TTC549 (cell line): Measurements from ENCODE around the gene CSF1R.

Source experiments
- FAIRE-seq: peaks from 2 replicates; lab custom pipeline; 2012; peaks lifted over from hg19 to GRCh38; lab: Jason Lieb, UNC

Gene CSF1R

DNA sequence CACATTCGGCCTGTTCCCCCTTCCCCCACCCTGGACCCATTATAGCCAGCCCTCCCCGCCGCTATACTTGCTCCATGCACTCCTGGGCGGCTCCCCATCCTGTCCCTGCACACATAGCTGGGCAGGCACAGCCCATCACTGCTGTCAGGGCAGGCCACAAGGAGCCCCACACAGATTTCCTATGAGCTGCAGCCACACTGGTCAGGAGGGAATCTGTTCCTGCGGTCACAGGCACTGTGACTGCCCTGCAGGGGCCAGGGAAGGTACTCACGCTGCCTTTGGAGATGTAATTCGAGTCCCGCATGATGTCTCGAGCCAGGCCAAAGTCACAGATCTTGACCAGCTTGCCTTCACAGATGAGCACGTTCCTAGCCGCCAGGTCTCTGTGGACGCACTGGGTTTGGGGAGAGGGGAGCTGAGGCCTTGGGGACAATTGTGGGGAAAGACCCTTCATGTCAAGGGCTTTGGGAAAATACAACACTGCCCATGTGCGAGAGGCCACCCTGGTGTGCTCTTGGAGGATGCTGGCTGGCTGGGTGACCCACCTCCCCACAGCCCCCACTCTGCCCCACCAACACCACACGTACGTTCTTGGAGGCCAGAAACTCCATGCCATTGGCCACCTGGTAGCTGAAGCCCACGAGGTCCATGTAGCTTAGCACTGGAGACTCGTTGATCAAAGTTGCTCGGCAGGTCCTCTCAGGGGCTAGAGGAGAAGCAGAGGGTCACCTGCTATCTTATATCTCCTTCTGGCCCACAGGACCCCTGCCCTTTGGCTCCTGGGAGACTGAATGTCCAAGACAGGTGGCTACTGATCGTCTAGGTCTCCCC, 34.5 kb upstream of the CSF1R start:
- FAIRE-seq = no peak

- FAIRE-seq = no peak
Observed at GRCh38 chr5:150120062-150120441, 33.7 kb upstream of the CSF1R start.

DNA sequence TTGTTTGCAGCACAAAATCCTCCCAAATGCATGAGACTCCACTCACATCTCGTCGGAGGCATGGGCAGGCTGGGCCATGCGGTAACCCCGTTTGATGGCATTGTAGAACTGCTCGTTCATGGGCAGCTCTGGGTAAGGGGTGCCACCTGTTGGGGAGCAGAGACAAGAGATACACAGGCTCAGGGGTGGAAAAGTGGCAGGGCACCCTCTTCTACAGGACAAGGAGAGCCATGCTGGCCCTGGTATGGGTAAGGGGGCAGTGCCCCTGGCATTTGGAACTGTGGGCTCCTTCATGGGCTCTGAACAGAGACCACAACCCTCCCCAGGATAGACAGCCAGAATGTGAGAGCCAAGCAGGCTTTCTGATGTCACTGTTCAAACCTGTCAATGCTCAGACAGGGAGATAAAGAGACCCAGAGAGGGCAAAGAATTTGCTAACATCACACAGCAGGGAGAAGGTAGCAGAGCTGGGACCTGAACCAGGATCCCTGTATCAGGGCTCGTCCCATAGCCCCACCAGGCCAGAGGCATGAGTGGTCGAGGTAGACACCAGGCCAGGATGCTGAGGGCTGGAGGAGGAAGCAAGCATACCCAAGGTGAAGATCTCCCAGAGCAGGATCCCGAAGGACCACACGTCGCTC, 33.2 kb upstream of the CSF1R start:
- FAIRE-seq = no peak

- no peak for FAIRE-seq
Observed at GRCh38 chr5:150118561-150119229, 32.3 kb upstream of the CSF1R start.

GRCh38 chr5:150117945-150118560, 31.7 kb upstream of the CSF1R start:
- no peak for FAIRE-seq

- no peak for FAIRE-seq
Observed at GRCh38 chr5:150116667-150117400, 30.5 kb upstream of the CSF1R start.

- no peak for FAIRE-seq
Observed at GRCh38 chr5:150114773-150115408, 28.5 kb upstream of the CSF1R start.

- no peak for FAIRE-seq
Observed at GRCh38 chr5:150114102-150114641, 27.8 kb upstream of the CSF1R start.

DNA sequence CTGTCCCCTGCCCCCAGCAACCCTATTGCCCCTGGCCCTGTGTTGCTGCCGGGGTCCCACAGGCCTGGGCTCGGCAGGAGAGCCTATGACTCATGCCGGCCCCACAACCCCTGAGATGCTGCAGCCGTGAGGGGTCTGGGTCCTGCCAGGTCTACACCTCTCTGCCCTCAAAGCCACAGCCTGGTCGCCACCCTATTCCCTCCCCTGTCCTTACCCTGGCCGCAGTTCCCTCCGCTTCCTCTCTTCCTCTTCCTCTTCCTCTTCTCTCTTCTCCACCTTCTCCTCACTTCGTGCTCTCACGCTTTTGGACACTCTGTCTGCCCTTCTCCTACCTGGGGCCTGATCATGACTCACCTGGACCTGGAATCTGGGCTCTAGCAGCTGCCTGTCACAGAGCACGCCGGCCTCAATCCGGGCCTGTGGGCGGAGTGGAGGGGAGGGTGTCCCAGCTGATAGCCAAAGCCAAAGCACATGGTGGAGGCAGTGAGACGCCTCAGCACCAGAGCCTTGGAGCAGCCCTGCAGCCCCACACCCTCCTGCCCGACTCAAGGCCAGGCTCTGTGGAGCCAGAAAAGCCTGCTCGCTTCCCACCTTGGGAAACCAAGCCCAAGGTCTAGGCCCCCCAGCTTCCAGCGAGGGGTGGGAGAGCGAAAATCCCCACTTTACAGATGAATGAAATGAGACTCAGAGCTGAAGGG, 26.8 kb upstream of the CSF1R start:
- FAIRE-seq = no peak

DNA sequence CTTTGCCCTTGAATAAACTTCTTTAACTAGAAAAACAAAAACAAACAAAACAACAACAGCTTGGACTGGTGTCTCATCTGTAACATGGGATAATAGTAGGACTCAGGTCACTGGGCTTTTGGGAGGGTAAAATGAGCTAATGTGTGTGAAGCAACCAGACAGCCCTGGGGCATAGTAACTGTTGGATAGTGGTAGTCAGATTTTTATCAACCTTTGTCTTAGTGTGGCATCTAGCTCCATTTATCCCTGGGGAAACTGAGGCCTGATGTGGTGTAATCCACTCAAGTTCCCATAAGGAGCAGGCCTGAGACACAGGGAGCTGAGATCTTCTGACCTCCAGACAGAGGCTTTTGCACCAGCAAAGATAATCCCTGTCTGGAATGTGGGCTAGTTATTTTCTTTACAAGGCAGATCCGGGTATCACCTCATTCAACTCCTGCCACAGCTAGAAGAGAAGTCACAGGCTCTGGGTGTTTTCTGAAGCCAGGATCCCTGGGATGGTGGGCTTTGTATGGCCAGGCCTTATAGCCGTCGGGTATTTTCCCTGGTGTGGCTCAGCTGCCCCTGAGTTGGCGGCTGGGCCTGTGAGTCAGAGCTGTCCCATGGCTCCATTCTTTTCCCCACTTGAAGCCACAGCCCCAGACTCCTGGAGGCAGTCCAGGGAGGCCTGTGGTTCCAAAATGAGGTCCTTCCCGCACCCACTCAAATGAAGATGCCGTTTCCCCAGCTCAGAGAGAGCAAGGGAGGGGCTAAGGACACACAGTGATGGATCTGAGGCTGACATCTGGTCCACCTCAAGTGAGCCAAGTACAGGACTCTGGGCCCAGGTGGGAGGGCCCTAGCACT, 26.1 kb upstream of the CSF1R start:
- FAIRE-seq = no peak

DNA sequence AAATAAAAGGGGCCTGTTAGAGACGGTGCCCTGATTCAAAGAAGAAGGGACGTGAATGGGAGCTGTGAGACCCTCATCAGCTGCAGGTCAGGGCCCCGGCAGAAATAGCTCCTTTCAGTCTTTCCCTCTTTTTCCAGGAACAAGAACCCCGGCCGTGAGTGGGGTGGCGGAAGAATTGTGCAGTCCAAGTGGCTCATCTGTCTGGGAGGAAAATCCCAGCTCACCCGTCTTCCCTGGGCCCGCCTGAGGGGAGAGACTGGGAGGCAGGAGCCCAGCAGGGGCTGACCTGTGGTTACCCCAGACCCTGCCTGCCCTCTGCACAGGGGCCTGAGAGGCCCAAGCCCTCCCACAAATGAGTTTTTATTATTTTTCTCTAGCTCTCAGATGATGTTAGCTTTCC, 24.8 kb upstream of the CSF1R start:
- FAIRE-seq = no peak

DNA sequence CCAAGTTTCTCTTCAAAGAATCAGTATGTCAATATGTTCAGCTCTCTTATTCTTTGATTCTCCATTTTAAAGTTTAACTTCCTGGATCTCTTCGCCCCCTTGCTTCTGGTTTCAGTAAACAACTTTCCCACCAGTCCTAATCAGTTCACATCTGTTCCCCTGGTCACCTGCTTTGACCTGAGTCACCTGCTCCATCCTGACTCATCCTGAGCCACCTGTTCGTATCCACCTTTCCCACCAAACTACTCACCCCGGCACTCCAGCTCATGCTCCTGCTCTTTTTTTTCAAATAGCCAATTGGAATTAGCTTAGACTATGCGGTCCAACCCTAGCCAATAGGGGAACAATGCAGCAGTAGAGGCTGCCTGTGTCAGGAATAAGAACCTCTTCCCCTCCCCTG, 23.6 kb upstream of the CSF1R start:
- no peak for FAIRE-seq

DNA sequence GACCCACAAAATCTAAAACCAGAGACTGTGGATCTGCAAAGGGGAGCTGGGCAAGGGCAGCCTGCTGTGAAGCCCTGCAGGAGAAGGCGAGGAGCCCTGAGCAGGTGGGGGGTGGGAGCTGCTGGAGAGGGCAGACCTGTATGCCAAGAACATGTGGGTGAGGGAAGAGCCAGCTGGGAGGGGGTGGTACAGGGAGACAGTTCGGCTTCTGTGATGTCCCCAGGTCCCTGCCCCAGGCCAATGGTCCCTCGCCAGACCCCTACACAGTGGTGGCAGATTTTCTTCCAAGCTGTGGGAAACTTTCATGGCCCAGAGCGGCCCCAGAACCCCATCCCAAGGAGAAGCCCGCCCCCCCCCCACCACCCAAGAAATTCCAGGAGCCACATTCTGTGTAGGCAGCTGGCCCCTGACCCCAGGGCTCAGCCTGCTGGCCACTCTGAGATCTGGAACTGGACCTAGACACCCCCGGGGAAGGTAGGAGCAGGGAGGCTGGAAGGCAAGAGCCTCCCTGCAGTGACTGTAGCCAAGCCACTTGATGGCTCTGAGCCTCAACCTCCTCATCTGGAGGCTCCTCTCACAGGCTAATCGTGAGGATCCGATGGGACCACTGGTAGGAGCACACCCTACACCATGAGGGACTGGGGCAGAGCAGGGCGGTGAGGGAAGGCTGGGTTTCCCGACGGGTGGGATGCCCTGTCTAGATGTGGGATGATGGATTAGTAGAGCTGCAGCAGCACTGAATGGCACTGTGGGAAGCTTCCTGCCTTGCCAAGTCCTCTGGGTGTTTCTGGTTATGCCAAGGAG, 22.6 kb upstream of the CSF1R start:
- FAIRE-seq = no peak

DNA sequence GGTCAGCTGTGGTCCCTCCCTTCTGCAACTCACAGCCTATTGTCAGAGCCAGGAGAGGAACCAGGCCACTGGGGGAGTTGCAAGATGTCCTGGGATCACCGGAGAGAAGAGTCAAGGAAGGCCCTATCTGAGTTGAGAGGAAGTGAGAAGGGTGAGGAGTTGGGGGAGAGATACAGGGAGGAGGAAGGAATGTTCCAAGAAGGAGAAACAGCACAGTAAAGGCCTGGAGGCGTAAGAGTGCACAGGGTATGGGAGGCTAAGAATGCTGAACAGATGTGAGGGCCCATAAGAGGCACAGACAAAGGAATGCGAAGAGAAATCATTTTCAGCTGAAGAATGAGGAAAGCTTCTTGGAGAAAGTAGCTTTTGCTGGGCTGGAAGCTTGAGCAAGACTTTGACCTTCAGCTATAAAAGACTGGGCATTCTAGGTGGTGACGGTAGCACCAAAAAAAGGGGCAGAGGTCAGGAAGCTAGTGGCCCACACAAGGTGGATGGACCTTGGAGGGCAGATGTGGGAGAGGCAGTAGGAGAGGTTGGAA, 21.6 kb upstream of the CSF1R start:
- FAIRE-seq = no peak

GRCh38 chr5:150106674-150107426, 20.5 kb upstream of the CSF1R start:
- no peak for FAIRE-seq

- no peak for FAIRE-seq
Observed at GRCh38 chr5:150105928-150106615, 19.7 kb upstream of the CSF1R start.

GRCh38 chr5:150104550-150104870, 18.2 kb upstream of the CSF1R start:
- no peak for FAIRE-seq
